Medulla oblongata (tissue), 1 donor: ENCODE data around the gene CLIC3.
A peak's percentile ranks its signal among the peaks of the same experiment; 100 is the strongest.
"Not testable (repeated sequence)": the region's sequence is repeated elsewhere in the genome, so short reads cannot be mapped to it uniquely, and the experiment has no call there.

Experiments used
- DNase-seq: peaks from one replicate; pipeline ENCODE4 v3.0.0-alpha.2; 2015; ENCODE audit errors: extremely low spot score

The CLIC3 gene

GRCh38 chr9:137017071-137017470 is 20.7 kb upstream of the CLIC3 start:
- no peak for DNase-seq

- no peak for DNase-seq
Observed at GRCh38 chr9:137016436-137016835, 20.1 kb upstream of the CLIC3 start.

- no peak for DNase-seq
Observed at GRCh38 chr9:137015976-137016375, 19.6 kb upstream of the CLIC3 start.

GRCh38 chr9:137015540-137015930 is 19.2 kb upstream of the CLIC3 start:
- no peak for DNase-seq

GRCh38 chr9:137014776-137015539 is 18.6 kb upstream of the CLIC3 start:
- DNase-seq, result no peak

- no peak for DNase-seq
Observed at GRCh38 chr9:137014166-137014565, 17.8 kb upstream of the CLIC3 start.

GRCh38 chr9:137013571-137013940 is 17.2 kb upstream of the CLIC3 start:
- no peak for DNase-seq

GRCh38 chr9:137012694-137013570 is 16.6 kb upstream of the CLIC3 start:
- DNase-seq, result no peak

GRCh38 chr9:137011907-137012675 is 15.7 kb upstream of the CLIC3 start:
- DNase-seq, result no peak

GRCh38 chr9:137011156-137011555 is 14.8 kb upstream of the CLIC3 start:
- no peak for DNase-seq

- no peak for DNase-seq
Observed at GRCh38 chr9:137009938-137010732, 13.8 kb upstream of the CLIC3 start.

- DNase-seq, result no peak
Observed at GRCh38 chr9:137009217-137009616, 12.8 kb upstream of the CLIC3 start.

- no peak for DNase-seq
Observed at GRCh38 chr9:137008312-137008711, 11.9 kb upstream of the CLIC3 start.

GRCh38 chr9:137007816-137008270 is 11.5 kb upstream of the CLIC3 start:
- DNase-seq, result no peak

- DNase-seq, result no peak
Observed at GRCh38 chr9:137007108-137007815, 10.9 kb upstream of the CLIC3 start.

GRCh38 chr9:137006116-137007003 is 10.0 kb upstream of the CLIC3 start:
- peak; percentile 27 for DNase-seq

GRCh38 chr9:137004285-137004684 is 7.9 kb upstream of the CLIC3 start:
- not testable (repeated sequence) for DNase-seq

GRCh38 chr9:137002646-137003041 is 6.3 kb upstream of the CLIC3 start:
- no peak for DNase-seq

GRCh38 chr9:137001857-137002645 is 5.7 kb upstream of the CLIC3 start:
- DNase-seq, result no peak
